Endothelial cell of umbilical vein (primary cell): ENCODE data around the gene UQCRH. TPM values are rescaled to one million over a fixed set of nuclear protein-coding genes. Genes with fewer than 3 reads are reported as not detected.

Experiments
- BruUV-seq: library from RNA; stranded (reverse); fragments of 400-500 nt; replicated peaks from 2 replicates; lab custom pipeline; 2021; lab: Mats Ljungman, UMichigan
- CTCF ChIA-PET: fragments of 300-600, 350-600 bp; sonication (Branson Sonifier 250); formaldehyde crosslinking; loops from one replicate; lab custom pipeline; 2021; ENCODE audit warnings: antibody characterized with exemption, inconsistent platforms; lab: Charles Lee
- POLR2A ChIA-PET: fragments of 300-600, 350-600 bp; sonication (Branson Sonifier 250); formaldehyde crosslinking; loops from one replicate; lab custom pipeline; 2021; ENCODE audit warnings: antibody characterized with exemption, inconsistent platforms; lab: Charles Lee
- DNase-seq: peaks from one replicate; pipeline ENCODE4 v3.0.0-alpha.2; 2011; ENCODE audit warnings: low read depth, low spot score
- FAIRE-seq: peaks from 2 replicates; lab custom pipeline; 2011; peaks lifted over from hg19 to GRCh38; lab: Jason Lieb, UNC
- H2AFZ ChIP-seq: 2 replicates; pipeline ENCODE4 v1.6.0; 2012; ENCODE audit warnings: low read depth, low read length, control low read depth, inconsistent platforms
- H3K27ac ChIP-seq: 2 replicates; pipeline ENCODE4 v1.5.1; 2011; ENCODE audit warnings: low read depth, mild to moderate bottlenecking, control low read depth, low read length, moderate library complexity; ENCODE audit not compliant: insufficient read depth
- H3K27me3 ChIP-seq, 2 experiments: 2 replicates each; pipeline versions ENCODE4 v1.6.0 to v1.6.1; 2011; ENCODE audit warnings: low read length in 2 of 2, mixed read lengths in 1 of 2; ENCODE audit not compliant: control insufficient read depth in 2 of 2, insufficient read depth in 2 of 2
- H3K36me3 ChIP-seq, 2 experiments: 2 replicates in 1 of 2; 3 replicates in 1 of 2; pipeline ENCODE4 v1.5.1; 2011; ENCODE audit warnings: low read length in 2 of 2, mild to moderate bottlenecking in 1 of 2, moderate library complexity in 1 of 2; ENCODE audit not compliant: control insufficient read depth in 2 of 2, insufficient read depth in 2 of 2; ENCODE audit errors: extremely low read depth in 1 of 2
- H3K4me1 ChIP-seq: 3 replicates; pipeline ENCODE4 v1.5.1; 2011; ENCODE audit warnings: mild to moderate bottlenecking, low read length; ENCODE audit not compliant: control insufficient read depth, insufficient read depth; ENCODE audit errors: extremely low read depth
- H3K4me2 ChIP-seq: 2 replicates; pipeline ENCODE4 v1.6.1; 2011; ENCODE audit warnings: low read length, control low read depth, mixed read lengths; ENCODE audit not compliant: insufficient read depth
- H3K4me3 ChIP-seq, 3 experiments: fragments of 200-600 bp in 1 of 3; sonication (generic), shearing (Covaris generic) in 1 of 3; replicated peaks in 1 of 3; 2 replicates each; pipeline ENCODE4 v1.5.1; 2011 to 2016; ENCODE audit warnings: control low read depth in 3 of 3, low read length in 3 of 3, mild to moderate bottlenecking in 2 of 3, inconsistent platforms in 1 of 3, low read depth in 1 of 3, moderate library complexity in 1 of 3; ENCODE audit not compliant: insufficient read depth in 1 of 3
- H3K79me2 ChIP-seq: 2 replicates; pipeline ENCODE4 v1.6.0; 2012; ENCODE audit warnings: low read length, inconsistent platforms; ENCODE audit not compliant: control insufficient read depth, insufficient read depth
- H3K9ac ChIP-seq: replicated peaks from 2 replicates; pipeline ENCODE3; 2011; ENCODE audit warnings: low read length, control low read depth; ENCODE audit not compliant: insufficient read depth; ENCODE audit errors: extremely low read depth
- H3K9me1 ChIP-seq: replicated peaks from 3 replicates; pipeline ENCODE4 v1.6.0; 2011; ENCODE audit warnings: mild to moderate bottlenecking, low read length; ENCODE audit not compliant: control insufficient read depth, insufficient read depth; ENCODE audit errors: extremely low read depth
- H3K9me3 ChIP-seq: replicated peaks from 2 replicates; pipeline ENCODE4 v1.5.1; 2012; ENCODE audit warnings: low read length, inconsistent platforms; ENCODE audit not compliant: control insufficient read depth, insufficient read depth
- H4K20me1 ChIP-seq: replicated peaks from 2 replicates; pipeline ENCODE3; 2011; ENCODE audit warnings: mild to moderate bottlenecking, low read length; ENCODE audit not compliant: control insufficient read depth, insufficient read depth; ENCODE audit errors: extremely low read depth
- CTCF ChIP-seq, 2 donors: IDR thresholded peaks; 1 replicate in 1 of 2; 2 replicates in 1 of 2; pipeline ENCODE4 v1.5.1; 2011; ENCODE audit warnings: low read length in 2 of 2, mild to moderate bottlenecking in 2 of 2, moderate library complexity in 2 of 2, control low read depth in 1 of 2, inconsistent platforms in 1 of 2, low read depth in 1 of 2; ENCODE audit not compliant: insufficient read depth in 1 of 2; ENCODE audit errors: extremely low read depth in 1 of 2
- EZH2 ChIP-seq: IDR thresholded peaks from 2 replicates; pipeline ENCODE4 v1.6.1; 2012; ENCODE audit warnings: borderline replicate concordance, low read depth, mild to moderate bottlenecking, moderate library complexity, low read length, inconsistent platforms; ENCODE audit not compliant: severe bottlenecking
- FOS ChIP-seq: IDR thresholded peaks from 2 replicates; pipeline ENCODE4 v1.6.1; 2011; ENCODE audit warnings: mild to moderate bottlenecking, low read length, moderate library complexity, borderline replicate concordance; ENCODE audit not compliant: insufficient read depth
- GATA2 ChIP-seq: IDR thresholded peaks from 2 replicates; pipeline ENCODE4 v1.7.0; 2011; ENCODE audit warnings: low read depth, mild to moderate bottlenecking, moderate library complexity, mixed read lengths, low read length; ENCODE audit not compliant: insufficient read length, insufficient read depth
- JUN ChIP-seq: IDR thresholded peaks from 2 replicates; pipeline ENCODE4 v1.6.1; 2011; ENCODE audit warnings: borderline replicate concordance, low read depth; ENCODE audit not compliant: insufficient read length, insufficient read depth
- MAX ChIP-seq: IDR thresholded peaks from 2 replicates; pipeline ENCODE4 v1.6.1; 2011; ENCODE audit not compliant: insufficient read depth, insufficient read length
- MYC ChIP-seq: IDR thresholded peaks from one replicate; pipeline ENCODE4 v1.6.1; 2011; ENCODE audit warnings: mild to moderate bottlenecking, low read depth, low read length
- POLR2A ChIP-seq: IDR thresholded peaks from 2 replicates; pipeline ENCODE4 v1.6.1; 2012; ENCODE audit warnings: low read depth, mild to moderate bottlenecking, control low read depth, low read length
- POLR2AphosphoS5 ChIP-seq: IDR thresholded peaks from 2 replicates; pipeline ENCODE4 v1.6.1; 2012; ENCODE audit warnings: low read depth, mild to moderate bottlenecking, control low read depth, low read length, moderate library complexity; ENCODE audit not compliant: insufficient read depth
- dilution Hi-C: fragments of 300-500 bp; cut with MboI; formaldehyde crosslinking; loops from one replicate; pipeline ENCODE4 v1.15.0; 2019; ENCODE audit warnings: low sequenced_read_pairs; ENCODE audit not compliant: extremely low pct_ligation_motif_present
- intact Hi-C: fragments of 100-400 bp; cut with micrococcal nuclease; formaldehyde crosslinking; loops from one replicate; pipeline ENCODE4 v1.10.0; 2022
- polyA plus RNA-seq, 4 experiments: library from polyadenylated mRNA; depleted of rRNA in 3 of 4; stranded (reverse) in 3 of 4; unstranded in 1 of 4; fragments of >200 nt; gene quantifications; 2 replicates each; pipeline versions ENCODE4 v1.2.1 to v1.2.3, GENCODE V29; 2011 to 2012; ENCODE audit warnings: missing spikeins in 1 of 4
- total RNA-seq: library from RNA; stranded (reverse); gene quantifications from 2 replicates; pipeline ENCODE4 v1.2.3, GENCODE V29; 2021

UQCRH gene
- total and polyA plus RNA-seq, 2 donors (not counting 3 experiments of a cell fraction or from before 2014, with no cell fraction given) = 253 to 527 TPM

DNA sequence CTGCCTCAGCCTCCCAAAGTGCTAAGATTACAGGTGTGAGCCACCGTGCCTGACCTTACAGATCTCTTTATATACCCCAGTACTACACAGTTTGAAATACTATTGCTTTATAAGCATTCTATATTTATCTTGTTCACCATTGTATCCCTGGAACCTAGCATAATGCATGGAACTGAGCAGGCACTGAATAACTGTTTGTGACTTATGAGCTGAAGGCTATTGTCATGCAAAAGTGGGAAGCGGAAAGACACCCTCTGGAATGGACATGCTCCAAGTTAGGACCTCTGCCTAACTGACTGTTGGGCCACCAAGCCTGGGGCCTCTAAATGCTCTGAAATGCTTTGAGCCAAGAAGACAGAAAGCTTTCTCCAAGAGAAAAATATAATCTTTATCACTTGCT, 8.2 kb upstream of the UQCRH start:
- DNase-seq = no peak
- Histone ChIP-seq H3K9ac (no peak overlapping the region), H3K9me1 (no peaks in the 10 kb centered on the region), H3K4me3 (no peak overlapping the region), H3K4me1 (peaks cover 1% of the 10 kb centered on the region), H3K4me2 (no peak overlapping the region), H4K20me1 (no peaks in the 10 kb centered on the region), H3K27me3 (no peaks in the 10 kb centered on the region), H3K79me2 (peaks cover 22% of the 10 kb centered on the region), H3K27ac (no peak overlapping the region), H3K9me3 (no peaks in the 10 kb centered on the region), H2AFZ (no peak overlapping the region), H3K36me3 (peaks cover 16 to 22% of the 10 kb centered on the region in 2 experiments)
- ChIA-PET POLR2A (no interaction called here), CTCF (no interaction called here)
- no peak for TF ChIP-seq POLR2AphosphoS5
- TF ChIP-seq FOS = no peak
- no peak for TF ChIP-seq JUN
- no peak for TF ChIP-seq POLR2A
- TF ChIP-seq MAX = no peak
- no peak for TF ChIP-seq GATA2
- no peak for TF ChIP-seq CTCF (IDR thresholded peaks at IDR 0.05; ENCODE audit: extremely low read depth in 1 of 2, insufficient read depth in 1 of 2, low read depth in 1 of 2, low read length in 2 of 2)
- TF ChIP-seq MYC = no peak
- TF ChIP-seq EZH2 = no peak
- dilution Hi-C loops = no loop called here
- intact Hi-C loops = no loop called here
- FAIRE-seq = no peak
- BruUV-seq = no TSS peak
